HG03520 (cell line): ENCODE data around the gene MED13L.

Experiments used
- ATAC-seq: cut with Tn5 transposase; IDR thresholded peaks from one replicate; pipeline ENCODE4 v1.9.1; 2021; ENCODE audit warnings: mild to moderate bottlenecking, moderate library complexity; ENCODE audit not compliant: unreplicated experiment

MED13L gene

GRCh38 chr12:116066381-116067230 lies 210.9 kb downstream of the MED13L start:
- no peak for ATAC-seq

- ATAC-seq: no peak
Observed at GRCh38 chr12:116065606-116066005, 211.9 kb downstream of the MED13L start.

- no peak for ATAC-seq
Observed at GRCh38 chr12:116064493-116064892, 213.0 kb downstream of the MED13L start.

- no peak for ATAC-seq
Observed at GRCh38 chr12:116062698-116063097, 214.8 kb downstream of the MED13L start.

- peak; percentile 79 for ATAC-seq
Observed at GRCh38 chr12:116060764-116061163, 216.7 kb downstream of the MED13L start.

GRCh38 chr12:116059904-116060303 lies 217.6 kb downstream of the MED13L start:
- no peak for ATAC-seq

- ATAC-seq: no peak
Observed at GRCh38 chr12:116058574-116058973, 218.9 kb downstream of the MED13L start.

GRCh38 chr12:116057356-116057755 lies 220.1 kb downstream of the MED13L start:
- no peak for ATAC-seq

GRCh38 chr12:116055895-116056607 lies 221.4 kb downstream of the MED13L start:
- no peak for ATAC-seq

- no peak for ATAC-seq
Observed at GRCh38 chr12:116054280-116054679, 223.2 kb downstream of the MED13L start.

- no peak for ATAC-seq
Observed at GRCh38 chr12:116053479-116054200, 223.9 kb downstream of the MED13L start.

- no peak for ATAC-seq
Observed at GRCh38 chr12:116050275-116050674, 227.2 kb downstream of the MED13L start.

- ATAC-seq: no peak
Observed at GRCh38 chr12:116048879-116049278, 228.6 kb downstream of the MED13L start.

GRCh38 chr12:116046039-116046438 lies 231.5 kb downstream of the MED13L start:
- ATAC-seq: no peak

GRCh38 chr12:116045150-116045549 lies 232.3 kb downstream of the MED13L start:
- no peak for ATAC-seq

- no peak for ATAC-seq
Observed at GRCh38 chr12:116043659-116044535, 233.6 kb downstream of the MED13L start.

GRCh38 chr12:116040402-116040801 lies 237.1 kb downstream of the MED13L start:
- ATAC-seq: no peak

GRCh38 chr12:116039081-116039480 lies 238.4 kb downstream of the MED13L start:
- no peak for ATAC-seq

- ATAC-seq: no peak
Observed at GRCh38 chr12:116037941-116038837, 239.3 kb downstream of the MED13L start.
